ENCODE results near the gene TOE1. TPM values are rescaled to one million over a fixed set of nuclear protein-coding genes. Genes with fewer than 3 reads are reported as not detected.

The TOE1 gene
- total and polyA plus RNA-seq, 9 of the 15 experiments (the other 6 are each of a cell fraction or from before 2014, with no cell fraction given) = 32.1 to 85.7 (median 38.0) TPM

- peak; percentile 24 for TF ChIP-seq CTCFL (IDR thresholded peaks at IDR 0.05; ENCODE audit: borderline replicate concordance, insufficient read depth, low read depth, low read length, poor library complexity, severe bottlenecking)
- TF ChIP-seq PML (IDR thresholded peaks at IDR 0.05; ENCODE audit: low read length) = peak; percentile 88; the same call in 1 of the 2 replicates
- TF ChIP-seq RBM25 (IDR thresholded peaks at IDR 0.05; ENCODE audit: low read depth, low read length, severe bottlenecking) = peak; percentile 38
- TF ChIP-seq ZNF707 (CRISPR knock-in tag; conservative IDR thresholded peaks at IDR 0.05) = no peak
- peak; percentile 80 for TF ChIP-seq ELF1 (tag; IDR thresholded peaks at IDR 0.05)
- TF ChIP-seq ZNF830 (CRISPR knock-in tag; IDR thresholded peaks at IDR 0.05) = 0 out of 2 replicates have a peak, but pooled peaks have one; percentile 46
- peak; percentile 89 for TF ChIP-seq RBBP5 (IDR thresholded peaks at IDR 0.05; ENCODE audit: borderline replicate concordance, insufficient read depth, low read length, poor library complexity, severe bottlenecking)
These were observed at the start of gene TOE1, which contains the start of gene MUTYH (continued) for GRCh38 chr1:45339789-45340558.

All from K562 (cell line).